Measurements from ENCODE around the gene GREB1.

GREB1 gene

GRCh38 chr2:11492244-11492643 is 41.6 kb upstream of the GREB1 start:
- no peak overlapping the region for H3K27ac ChIP-seq
- H3K9me3 ChIP-seq, result no peaks in the 10 kb centered on the region
- H3K4me3 ChIP-seq (ENCODE audit: low read depth in 1 of 2, low read length in 1 of 2), result no peak overlapping the region
- peaks cover 80% of the 10 kb centered on the region for H3K27me3 ChIP-seq
- no peaks in the 10 kb centered on the region for H3K36me3 ChIP-seq
- no peaks in the 10 kb centered on the region for H3K4me1 ChIP-seq (ENCODE audit: control insufficient read depth in 1 of 2, insufficient read depth in 1 of 2, low read depth in 1 of 2, low read length in 1 of 2)
- no peak for TF ChIP-seq CTCF (IDR thresholded peaks at IDR 0.05)

GRCh38 chr2:11492720-11493119 is 41.1 kb upstream of the GREB1 start:
- Histone ChIP-seq H3K4me3 (ENCODE audit: low read depth in 1 of 2, low read length in 1 of 2) (no peak overlapping the region), H3K9me3 (no peaks in the 10 kb centered on the region), H3K36me3 (no peaks in the 10 kb centered on the region), H3K27ac (no peak overlapping the region), H3K27me3 (peaks cover 75% of the 10 kb centered on the region), H3K4me1 (ENCODE audit: control insufficient read depth in 1 of 2, insufficient read depth in 1 of 2, low read depth in 1 of 2, low read length in 1 of 2) (no peaks in the 10 kb centered on the region)
- no peak for TF ChIP-seq CTCF (IDR thresholded peaks at IDR 0.05)

- Histone ChIP-seq H3K36me3 (no peaks in the 10 kb centered on the region), H3K27ac (no peak overlapping the region), H3K9me3 (no peaks in the 10 kb centered on the region), H3K27me3 (peaks cover 72% of the 10 kb centered on the region), H3K4me1 (ENCODE audit: control insufficient read depth in 1 of 2, insufficient read depth in 1 of 2, low read depth in 1 of 2, low read length in 1 of 2) (no peaks in the 10 kb centered on the region), H3K4me3 (ENCODE audit: low read depth in 1 of 2, low read length in 1 of 2) (no peak overlapping the region)
- TF ChIP-seq CTCF (IDR thresholded peaks at IDR 0.05), result no peak
Measured at GRCh38 chr2:11493282-11493681, 40.6 kb upstream of the GREB1 start.

GRCh38 chr2:11494310-11494709 is 39.5 kb upstream of the GREB1 start:
- H3K36me3 ChIP-seq, result no peaks in the 10 kb centered on the region
- H3K9me3 ChIP-seq, result no peaks in the 10 kb centered on the region
- H3K27ac ChIP-seq, result no peak overlapping the region
- peaks cover 74% of the 10 kb centered on the region for H3K27me3 ChIP-seq
- H3K4me3 ChIP-seq (ENCODE audit: low read depth in 1 of 2, low read length in 1 of 2), result no peak overlapping the region
- TF ChIP-seq CTCF (IDR thresholded peaks at IDR 0.05), result no peak
- no peaks in the 10 kb centered on the region for H3K4me1 ChIP-seq (ENCODE audit: control insufficient read depth in 1 of 2, insufficient read depth in 1 of 2, low read depth in 1 of 2, low read length in 1 of 2)

GRCh38 chr2:11495844-11496681 is 37.8 kb upstream of the GREB1 start:
- peaks cover 69% of the 10 kb centered on the region for H3K27me3 ChIP-seq
- H3K9me3 ChIP-seq, result no peaks in the 10 kb centered on the region
- no peaks in the 10 kb centered on the region for H3K36me3 ChIP-seq
- H3K27ac ChIP-seq, result no peak overlapping the region
- no peak for TF ChIP-seq CTCF (IDR thresholded peaks at IDR 0.05)
- no peaks in the 10 kb centered on the region for H3K4me1 ChIP-seq (ENCODE audit: control insufficient read depth in 1 of 2, insufficient read depth in 1 of 2, low read depth in 1 of 2, low read length in 1 of 2)
- no peak overlapping the region for H3K4me3 ChIP-seq (ENCODE audit: low read depth in 1 of 2, low read length in 1 of 2)
